IMR-90 (cell line): ENCODE data around the gene PDGFD. TPM values are rescaled to one million over a fixed set of nuclear protein-coding genes. Genes with fewer than 3 reads are reported as not detected.

ENCODE experiments used
- ATAC-seq: fragments of 200-7000 bp; cut with Tn5 transposase; 2 replicates; pipeline ENCODE4 v1.9.1; 2020; ENCODE audit warnings: low read depth, mild to moderate bottlenecking, moderate library complexity
- BruUV-seq: library from RNA; stranded (reverse); fragments of 400-500 nt; replicated peaks from 2 replicates; lab custom pipeline; 2021; lab: Mats Ljungman, UMichigan
- CTCF ChIA-PET: fragments of 300-600 bp; formaldehyde crosslinking; extraction: SDS; loops from one replicate; lab custom pipeline; 2021; ENCODE audit warnings: antibody characterized with exemption; lab: Yijun Ruan, JAX
- POLR2A ChIA-PET: fragments of 300-600 bp; sonication (Branson Sonifier 250); formaldehyde crosslinking; loops from one replicate; lab custom pipeline; 2022; ENCODE audit warnings: antibody characterized with exemption; ENCODE audit not compliant: unreplicated experiment; lab: Charles Lee
- DNase-seq: peaks from one replicate; pipeline ENCODE4 v3.0.0; 2013
- H2AFZ ChIP-seq: replicated peaks from 2 replicates; pipeline ENCODE3; 2013; ENCODE audit warnings: low read length, mild to moderate bottlenecking; ENCODE audit not compliant: poor library complexity
- H2AK5ac ChIP-seq: 2 replicates; pipeline ENCODE4 v1.6.1; 2013; ENCODE audit warnings: low read depth, low read length, inconsistent platforms
- H2AK9ac ChIP-seq: replicated peaks from 2 replicates; pipeline ENCODE3; 2013; ENCODE audit warnings: mild to moderate bottlenecking, low read depth, low read length, moderate library complexity; ENCODE audit not compliant: poor library complexity
- H2BK120ac ChIP-seq: 2 replicates; pipeline ENCODE4 v1.6.1; 2013; ENCODE audit warnings: low read depth, low read length, inconsistent platforms
- H2BK15ac ChIP-seq: 3 replicates; pipeline ENCODE4 v1.6.1; 2013; ENCODE audit warnings: low read depth, low read length, inconsistent platforms
- H2BK20ac ChIP-seq: 2 replicates; pipeline ENCODE4 v1.6.1; 2013; ENCODE audit warnings: low read depth, mild to moderate bottlenecking, inconsistent platforms, low read length, moderate library complexity
- H2BK5ac ChIP-seq: 2 replicates; pipeline ENCODE4 v1.6.1; 2013; ENCODE audit warnings: mild to moderate bottlenecking, low read depth, low read length, inconsistent platforms; ENCODE audit not compliant: poor library complexity, severe bottlenecking
- H3K14ac ChIP-seq: replicated peaks from 2 replicates; pipeline ENCODE4 v1.6.1; 2013; ENCODE audit warnings: low read depth, low read length, inconsistent platforms
- H3K18ac ChIP-seq: 2 replicates; pipeline ENCODE4 v1.6.1; 2013; ENCODE audit warnings: low read depth, low read length, control low read depth
- H3K23ac ChIP-seq: 2 replicates; pipeline ENCODE4 v1.6.1; 2013; ENCODE audit warnings: low read depth, low read length, inconsistent platforms
- H3K27ac ChIP-seq: 2 replicates; pipeline ENCODE4 v1.5.1; 2013; ENCODE audit warnings: mild to moderate bottlenecking, control low read depth, low read length; ENCODE audit not compliant: insufficient read depth
- H3K27me3 ChIP-seq: 2 replicates; pipeline ENCODE4 v1.6.1; 2013; ENCODE audit warnings: low read length; ENCODE audit not compliant: control insufficient read depth, insufficient read depth
- H3K36me3 ChIP-seq: 2 replicates; pipeline ENCODE4 v1.6.1; 2013; ENCODE audit warnings: low read length, mixed read lengths; ENCODE audit not compliant: control insufficient read depth, insufficient read depth
- H3K4ac ChIP-seq: 2 replicates; pipeline ENCODE4 v1.6.1; 2013; ENCODE audit warnings: low read depth, low read length, inconsistent platforms
- H3K4me1 ChIP-seq: 2 replicates; pipeline ENCODE4 v1.6.1; 2013; ENCODE audit warnings: low read length, mixed read lengths; ENCODE audit not compliant: control insufficient read depth, insufficient read depth
- H3K4me2 ChIP-seq: 2 replicates; pipeline ENCODE4 v1.6.1; 2013; ENCODE audit warnings: low read depth, mild to moderate bottlenecking, control low read depth, low read length, moderate library complexity
- H3K4me3 ChIP-seq: 2 replicates; pipeline ENCODE4 v1.5.1; 2013; ENCODE audit warnings: low read depth, mild to moderate bottlenecking, control low read depth, low read length, moderate library complexity; ENCODE audit not compliant: insufficient read depth
- H3K56ac ChIP-seq: 2 replicates; pipeline ENCODE4 v1.6.1; 2013; ENCODE audit warnings: low read length, inconsistent platforms; ENCODE audit not compliant: insufficient read depth; ENCODE audit errors: extremely low read depth
- H3K79me1 ChIP-seq, 2 experiments: 2 replicates each; pipeline ENCODE4 v1.6.1; 2013; ENCODE audit warnings: low read length in 2 of 2, inconsistent platforms in 1 of 2, low read depth in 1 of 2
- H3K9ac ChIP-seq: 2 replicates; pipeline ENCODE4 v1.6.1; 2013; ENCODE audit warnings: low read depth, low read length, control low read depth
- H3K9me1 ChIP-seq: 2 replicates; pipeline ENCODE4 v1.6.1; 2013; ENCODE audit warnings: low read length, inconsistent platforms; ENCODE audit not compliant: insufficient read depth
- H3K9me3 ChIP-seq: 2 replicates; pipeline ENCODE4 v1.6.1; 2013; ENCODE audit warnings: low read length; ENCODE audit not compliant: control insufficient read depth, insufficient read depth
- H4K20me1 ChIP-seq: 2 replicates; pipeline ENCODE4 v1.6.1; 2013; ENCODE audit warnings: low read length, inconsistent platforms; ENCODE audit not compliant: insufficient read depth
- H4K5ac ChIP-seq: 2 replicates; pipeline ENCODE4 v1.6.1; 2013; ENCODE audit warnings: mild to moderate bottlenecking, low read depth, low read length, control low read depth
- H4K8ac ChIP-seq, 2 experiments: 2 replicates each; pipeline ENCODE4 v1.6.1; 2013; ENCODE audit warnings: low read depth in 2 of 2, low read length in 2 of 2, control low read depth in 1 of 2, inconsistent platforms in 1 of 2
- H4K91ac ChIP-seq: 2 replicates; pipeline ENCODE4 v1.6.1; 2013; ENCODE audit warnings: low read depth, low read length, inconsistent platforms; ENCODE audit not compliant: insufficient read depth
- BHLHE40 ChIP-seq: fragments of 150-350 bp; IDR thresholded peaks from 2 replicates; pipeline ENCODE4 v1.6.1; 2016; ENCODE audit warnings: mild to moderate bottlenecking, low read depth, low read length
- CHD1 ChIP-seq: IDR thresholded peaks from 2 replicates; pipeline ENCODE4 v1.6.1; 2012; ENCODE audit warnings: low read depth, low read length, improper control_type of control experiment
- ELK1 ChIP-seq: fragments of 150-350 bp; IDR thresholded peaks from 2 replicates; pipeline ENCODE4 v1.6.1; 2016; ENCODE audit warnings: low read depth, mild to moderate bottlenecking, low read length, moderate library complexity, borderline replicate concordance
- FOS ChIP-seq: fragments of 150-350 bp; IDR thresholded peaks from 2 replicates; pipeline ENCODE4 v1.6.1; 2016; ENCODE audit warnings: low read depth, low read length
- NFE2L2 ChIP-seq: fragments of 150-350 bp; IDR thresholded peaks from 2 replicates; pipeline ENCODE4 v1.6.1; 2016; ENCODE audit warnings: low read depth, mild to moderate bottlenecking, low read length
- RAD21 ChIP-seq: IDR thresholded peaks from 2 replicates; pipeline ENCODE4 v1.6.1; 2012; ENCODE audit warnings: low read length, improper control_type of control experiment
- RCOR1 ChIP-seq: IDR thresholded peaks from 2 replicates; pipeline ENCODE4 v1.6.1; 2012; ENCODE audit warnings: mild to moderate bottlenecking, low read length, improper control_type of control experiment; ENCODE audit not compliant: insufficient replicate concordance
- RFX5 ChIP-seq: IDR thresholded peaks from 2 replicates; pipeline ENCODE4 v1.8.0; 2012; ENCODE audit warnings: low read depth, mild to moderate bottlenecking, low read length, moderate library complexity
- SMC3 ChIP-seq: fragments of 150-350 bp; IDR thresholded peaks from 2 replicates; pipeline ENCODE4 v1.6.1; 2016; ENCODE audit warnings: low read depth, mild to moderate bottlenecking, antibody characterized with exemption, low read length, moderate library complexity
- USF2 ChIP-seq: fragments of 150-350 bp; IDR thresholded peaks from 2 replicates; pipeline ENCODE4 v1.6.1; 2017; ENCODE audit warnings: mild to moderate bottlenecking, antibody characterized with exemption, low read length, low read depth
- WGBS, 2 experiments: methylation state at CpG; one replicate each; pipeline versions ENCODE4 v1.1.5 to v1.1.7; 2013; ENCODE audit warnings: missing lambda C conversion rate in 2 of 2; ENCODE audit not compliant: insufficient read length in 1 of 2; ENCODE audit errors: extremely low coverage in 2 of 2; 5-methylcytosine and 5-hydroxymethylcytosine counted together
- dilution Hi-C: fragments of 300-500 bp; cut with HindIII; formaldehyde crosslinking; loops from one replicate; pipeline ENCODE4 v1.14.3; 2018; ENCODE audit warnings: low sequenced_read_pairs; ENCODE audit not compliant: unreplicated experiment
- in situ Hi-C: fragments of 300-500 bp; cut with MboI; formaldehyde crosslinking; loops from 3 replicates; pipeline ENCODE4 v1.14.3; 2019; ENCODE audit warnings: low sequenced_read_pairs, inconsistent platforms, mixed read lengths
- intact Hi-C: fragments of 100-400 bp; cut with micrococcal nuclease; formaldehyde crosslinking; loops from 2 replicates; pipeline ENCODE4 v1.10.0; 2022
- polyA plus RNA-seq, 3 experiments: library from polyadenylated mRNA; depleted of rRNA; stranded (reverse); fragments of >200 nt; gene quantifications; 2 replicates each; pipeline ENCODE4 v1.2.3, GENCODE V29; 2012; ENCODE audit warnings: low replicate concordance in 1 of 3
- total RNA-seq: library from RNA; depleted of rRNA; stranded (reverse); fragments of >200 nt; gene quantifications from 2 replicates; pipeline ENCODE4 v1.2.3, GENCODE V29; 2012

The PDGFD gene
- total and polyA plus RNA-seq, 2 of the 4 experiments (the other 2 are of a cell fraction), result 2.1 to 3.0 TPM

GRCh38 chr11:103967985-103968384 is 196.0 kb downstream of the PDGFD start:
- intact Hi-C loops (no loop called here), dilution Hi-C loops (no loop called here), in situ Hi-C loops (no loop called here)
- no peak overlapping the region for H2BK15ac ChIP-seq
- H3K14ac ChIP-seq, result no peak overlapping the region
- TF ChIP-seq SMC3 (no peak), CHD1 (no peak), RFX5 (no peak), FOS (no peak), USF2 (no peak), NFE2L2 (no peak), BHLHE40 (no peak), RCOR1 (no peak), RAD21 (no peak), ELK1 (no peak)
- H3K27me3 ChIP-seq, result no peaks in the 10 kb centered on the region
- H3K79me1 ChIP-seq, result no peaks in the 10 kb centered on the region
- H3K4me3 ChIP-seq, result no peak overlapping the region
- H3K18ac ChIP-seq, result no peak overlapping the region
- H4K5ac ChIP-seq, result no peak overlapping the region
- no peaks in the 10 kb centered on the region for H4K20me1 ChIP-seq
- ChIA-PET CTCF (no interaction called here), POLR2A (no interaction called here)
- no peak overlapping the region for H3K23ac ChIP-seq
- no peaks in the 10 kb centered on the region for H3K9me1 ChIP-seq
- no peak overlapping the region for H3K9ac ChIP-seq
- no peak overlapping the region for H2BK120ac ChIP-seq
- no peak overlapping the region for H3K4ac ChIP-seq
- H3K27ac ChIP-seq, result no peak overlapping the region
- no peak overlapping the region for H3K56ac ChIP-seq
- H3K4me1 ChIP-seq, result no peaks in the 10 kb centered on the region
- no peak overlapping the region for H2BK5ac ChIP-seq
- DNase-seq (no peak), ATAC-seq (no peak)
- BruUV-seq, result no TSS peak
- no peak overlapping the region for H4K91ac ChIP-seq
- no peak overlapping the region for H2AFZ ChIP-seq
- no peak overlapping the region for H2AK9ac ChIP-seq
- H3K9me3 ChIP-seq, result no peaks in the 10 kb centered on the region
- WGBS, 2 experiments, result no CpG with 5 or more reads among the region's 8 CpGs
- H2BK20ac ChIP-seq, result no peak overlapping the region
- H2AK5ac ChIP-seq, result no peak overlapping the region
- no peak overlapping the region for H3K4me2 ChIP-seq
- no peaks in the 10 kb centered on the region for H3K36me3 ChIP-seq
- H4K8ac ChIP-seq, result no peak overlapping the region
